KMS-11 (cell line): ENCODE measurements around the gene TNC.

Source experiments
- H2AFZ ChIP-seq: fragments of 200-600 bp; sonication (generic); 2 replicates; pipeline ENCODE4 v1.6.1; 2016; ENCODE audit warnings: antibody characterized with exemption, mixed run types, low read depth
- H3K27ac ChIP-seq: fragments of 200-600 bp; sonication (generic); 2 replicates; pipeline ENCODE4 v1.6.1; 2016; ENCODE audit warnings: mild to moderate bottlenecking, mixed run types
- H3K27me3 ChIP-seq: fragments of 200-600 bp; sonication (generic); 2 replicates; pipeline ENCODE4 v1.6.1; 2017; ENCODE audit warnings: mild to moderate bottlenecking, low read depth, mixed run types, moderate library complexity; ENCODE audit not compliant: insufficient read depth
- H3K36me3 ChIP-seq: fragments of 200-600 bp; sonication (generic); 2 replicates; pipeline ENCODE4 v1.6.1; 2017; ENCODE audit warnings: mild to moderate bottlenecking, mixed run types; ENCODE audit not compliant: insufficient read depth
- H3K4me1 ChIP-seq: fragments of 200-600 bp; sonication (generic); 2 replicates; pipeline ENCODE4 v1.6.1; 2016; ENCODE audit warnings: mild to moderate bottlenecking, low read depth, mixed run types; ENCODE audit not compliant: poor library complexity, severe bottlenecking
- H3K4me2 ChIP-seq: fragments of 200-600 bp; sonication (generic); 2 replicates; pipeline ENCODE4 v1.7.0; 2016; ENCODE audit warnings: mild to moderate bottlenecking, mixed run types
- H3K4me3 ChIP-seq: fragments of 200-600 bp; sonication (generic); IDR thresholded peaks from 2 replicates; pipeline ENCODE4 v1.6.1; 2017; ENCODE audit warnings: low read depth, low read length, mixed read lengths; ENCODE audit not compliant: insufficient read depth
- H3K79me2 ChIP-seq: fragments of 200-600 bp; sonication (generic); 2 replicates; pipeline ENCODE4 v1.6.1; 2016; ENCODE audit warnings: low read depth, mixed run types; ENCODE audit not compliant: insufficient read depth
- H3K9ac ChIP-seq: fragments of 200-600 bp; sonication (generic); 2 replicates; pipeline ENCODE4 v1.6.1; 2016; ENCODE audit warnings: mild to moderate bottlenecking, mixed run types
- H4K20me1 ChIP-seq: fragments of 200-600 bp; sonication (generic); 2 replicates; pipeline ENCODE4 v1.6.1; 2016; ENCODE audit warnings: mild to moderate bottlenecking, mixed run types; ENCODE audit not compliant: insufficient read depth
- CTCF ChIP-seq: fragments of 200-600 bp; sonication (generic); conservative IDR thresholded peaks from 2 replicates; pipeline ENCODE4 v1.6.1; 2017; ENCODE audit warnings: low read depth, mild to moderate bottlenecking, antibody characterized with exemption, low read length, moderate library complexity, mixed read lengths

The TNC gene

GRCh38 chr9:115109486-115109885 is 8.5 kb downstream of the TNC start:
- Histone ChIP-seq H3K36me3 (no peaks in the 10 kb centered on the region), H3K27ac (no peak overlapping the region), H4K20me1 (no peaks in the 10 kb centered on the region), H3K4me3 (no peak overlapping the region), H3K27me3 (no peaks in the 10 kb centered on the region), H3K9ac (no peak overlapping the region), H2AFZ (no peak overlapping the region), H3K4me1 (no peaks in the 10 kb centered on the region), H3K4me2 (no peak overlapping the region), H3K79me2 (no peaks in the 10 kb centered on the region)
- no peak for TF ChIP-seq CTCF

GRCh38 chr9:115107701-115108100 is 10.3 kb downstream of the TNC start:
- Histone ChIP-seq H3K4me2 (no peak overlapping the region), H3K27me3 (no peaks in the 10 kb centered on the region), H3K36me3 (no peaks in the 10 kb centered on the region), H3K4me3 (no peak overlapping the region), H3K27ac (no peak overlapping the region), H2AFZ (no peak overlapping the region), H4K20me1 (no peaks in the 10 kb centered on the region), H3K4me1 (peaks cover 14% of the 10 kb centered on the region), H3K9ac (no peak overlapping the region), H3K79me2 (no peaks in the 10 kb centered on the region)
- no peak for TF ChIP-seq CTCF

- H3K27ac ChIP-seq = no peak overlapping the region
- H3K79me2 ChIP-seq = no peaks in the 10 kb centered on the region
- no peak overlapping the region for H2AFZ ChIP-seq
- peaks cover 14% of the 10 kb centered on the region for H3K4me1 ChIP-seq
- H4K20me1 ChIP-seq = no peaks in the 10 kb centered on the region
- no peak overlapping the region for H3K4me2 ChIP-seq
- no peak overlapping the region for H3K9ac ChIP-seq
- no peak for TF ChIP-seq CTCF
- no peaks in the 10 kb centered on the region for H3K36me3 ChIP-seq
- H3K4me3 ChIP-seq = no peak overlapping the region
- H3K27me3 ChIP-seq = no peaks in the 10 kb centered on the region
These were observed 11.3 kb downstream of the TNC start for GRCh38 chr9:115106642-115107041.

- Histone ChIP-seq H3K27ac (no peak overlapping the region), H3K79me2 (no peaks in the 10 kb centered on the region), H3K4me2 (no peak overlapping the region), H3K9ac (no peak overlapping the region), H3K27me3 (no peaks in the 10 kb centered on the region), H2AFZ (no peak overlapping the region), H4K20me1 (no peaks in the 10 kb centered on the region), H3K4me1 (peaks cover 14% of the 10 kb centered on the region), H3K36me3 (no peaks in the 10 kb centered on the region), H3K4me3 (no peak overlapping the region)
- TF ChIP-seq CTCF = no peak
These were observed 12.0 kb downstream of the TNC start for GRCh38 chr9:115106001-115106400.

GRCh38 chr9:115104908-115105307 is 13.0 kb downstream of the TNC start:
- H3K36me3 ChIP-seq = no peaks in the 10 kb centered on the region
- H3K9ac ChIP-seq = no peak overlapping the region
- no peaks in the 10 kb centered on the region for H4K20me1 ChIP-seq
- H3K4me3 ChIP-seq = no peak overlapping the region
- H3K79me2 ChIP-seq = no peaks in the 10 kb centered on the region
- H3K4me2 ChIP-seq = no peak overlapping the region
- no peak overlapping the region for H2AFZ ChIP-seq
- no peaks in the 10 kb centered on the region for H3K27me3 ChIP-seq
- H3K27ac ChIP-seq = no peak overlapping the region
- peaks cover 14% of the 10 kb centered on the region for H3K4me1 ChIP-seq
- no peak for TF ChIP-seq CTCF
